HG03432 (cell line): Measurements from ENCODE around the gene AADAT.

Source experiments
- ATAC-seq: cut with Tn5 transposase; IDR thresholded peaks from one replicate; pipeline ENCODE4 v1.9.1; 2021; ENCODE audit warnings: mild to moderate bottlenecking, moderate library complexity; ENCODE audit not compliant: unreplicated experiment

Gene AADAT

DNA sequence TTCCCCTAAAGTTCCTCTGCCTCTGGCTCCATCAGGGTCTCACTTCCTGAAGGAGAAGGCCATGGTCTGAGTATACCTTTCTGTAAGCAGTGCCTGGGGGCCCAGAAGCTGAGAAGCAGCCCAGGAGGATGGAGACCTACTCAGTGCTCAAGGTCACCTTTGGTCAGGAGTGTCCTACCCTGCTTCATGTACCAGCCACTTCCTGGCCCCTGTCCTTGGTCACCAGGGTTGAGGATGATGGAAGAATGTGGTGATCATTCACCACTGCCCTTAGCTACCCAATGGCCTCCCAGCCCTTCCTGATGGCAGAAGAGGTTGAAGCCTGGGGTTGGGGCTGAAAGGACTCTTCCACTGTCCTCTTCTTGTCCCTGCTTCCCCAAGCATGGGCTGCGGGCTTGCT is 54.5 kb downstream of the AADAT start:
- ATAC-seq, result no peak

DNA sequence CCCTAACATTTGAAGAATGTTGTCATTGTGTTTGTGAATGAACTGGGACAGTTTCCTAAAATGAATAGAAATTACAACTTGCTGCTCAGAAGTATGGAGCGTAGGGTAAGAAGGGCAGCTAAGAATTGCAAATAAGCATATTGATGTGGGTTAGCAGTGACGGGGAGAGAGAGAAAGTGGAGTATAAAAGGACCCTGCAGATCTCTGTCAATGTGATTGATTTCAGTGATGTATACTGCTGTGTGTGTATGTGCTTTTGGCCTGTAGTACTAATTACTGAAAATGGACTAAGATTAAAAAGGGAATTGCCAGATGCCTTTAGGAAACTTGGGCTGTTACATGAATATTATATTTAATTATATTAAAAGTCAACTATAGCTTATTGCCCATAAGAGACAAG is 55.8 kb downstream of the AADAT start:
- ATAC-seq, result no peak

DNA sequence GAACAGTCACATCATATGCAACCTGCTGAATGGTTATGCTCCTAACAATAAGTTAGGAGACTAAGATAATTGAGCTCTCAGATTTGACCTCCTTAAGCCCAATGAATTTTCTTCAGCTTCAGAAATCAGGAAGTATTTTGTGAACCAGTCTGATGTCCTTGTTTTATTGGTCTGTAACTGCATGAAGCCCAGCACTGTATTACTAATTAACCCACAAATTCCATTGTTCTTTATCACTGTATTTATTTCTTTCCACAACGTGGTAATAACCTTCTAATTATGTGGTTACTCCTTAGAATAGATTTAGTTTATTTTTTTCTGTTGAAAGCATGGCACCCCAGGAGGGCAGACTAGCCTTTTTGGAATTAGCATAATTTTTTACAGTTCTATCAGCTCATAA is 59.6 kb downstream of the AADAT start:
- no peak for ATAC-seq

DNA sequence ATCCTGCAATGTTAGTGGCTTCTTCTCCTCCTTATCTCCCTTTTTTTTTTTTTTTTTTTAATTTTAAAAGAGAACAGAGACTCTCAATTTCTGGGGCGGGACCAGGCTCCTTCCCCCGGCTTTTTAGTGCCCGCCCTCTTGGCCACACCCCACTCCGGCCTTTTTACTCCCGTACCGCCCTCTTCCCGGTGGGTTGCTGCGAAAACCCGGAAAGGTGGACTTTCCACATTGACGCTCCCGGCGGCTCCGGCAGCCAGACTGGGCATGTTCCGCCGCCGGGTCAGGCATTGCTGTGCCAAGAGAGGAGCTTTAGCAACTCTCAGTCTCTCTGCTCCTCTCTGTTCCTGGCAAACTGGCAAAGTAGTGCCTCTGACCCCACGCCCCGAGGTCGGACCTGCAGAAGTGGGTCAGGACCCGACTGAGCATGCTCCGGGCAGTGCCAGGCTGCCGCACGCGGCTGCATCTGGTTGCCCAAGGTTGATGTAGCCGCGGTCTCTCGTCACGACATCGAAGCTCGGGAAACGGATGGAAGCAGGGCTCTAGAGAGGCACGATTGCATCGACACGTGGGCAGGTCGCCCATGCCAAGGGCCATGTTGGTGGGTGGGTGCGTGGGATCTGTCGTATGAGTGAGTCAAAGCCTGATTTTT is 62.5 kb downstream of the AADAT start:
- peak; percentile 74 for ATAC-seq

DNA sequence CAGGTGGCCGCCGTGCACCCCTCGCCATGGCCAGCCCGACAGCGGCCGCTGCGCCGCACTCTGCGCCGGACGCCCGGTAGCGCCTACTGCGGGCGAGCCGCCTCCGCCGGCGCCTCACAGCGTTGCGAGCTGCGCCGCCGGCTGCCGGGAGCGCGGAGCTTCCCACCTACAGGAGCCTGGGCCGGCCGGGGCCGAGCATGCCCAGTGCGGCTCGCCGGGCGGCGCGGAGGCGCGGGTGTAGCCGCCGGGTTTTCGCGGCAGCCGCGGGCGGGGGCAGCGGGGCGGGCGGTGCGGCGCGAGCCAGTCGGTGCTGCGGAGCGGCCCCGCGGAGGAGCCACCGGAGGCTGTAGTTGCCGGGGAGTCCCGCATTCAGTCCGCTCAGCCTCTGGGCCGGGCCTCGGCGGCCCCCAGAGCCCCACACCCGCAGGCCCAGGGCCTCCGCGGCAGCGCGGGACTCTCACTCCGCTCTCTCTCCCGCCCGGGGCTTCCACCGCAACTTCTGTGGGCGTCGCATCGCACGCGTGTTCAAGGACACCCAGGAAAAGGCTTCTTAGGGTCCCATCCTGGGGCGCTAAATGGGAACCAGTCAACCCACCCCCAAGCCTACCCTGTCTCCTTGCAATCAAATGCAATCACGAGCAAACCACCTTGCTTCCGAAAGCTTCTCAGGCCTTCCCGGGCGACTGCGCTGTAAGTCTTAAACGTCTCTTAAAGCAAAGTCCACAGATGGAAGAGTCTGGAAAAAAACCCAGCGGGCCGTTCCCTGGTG is 63.3 kb downstream of the AADAT start, which contains the start of gene MFAP3L:
MFAP3L (minus strand) TSS at position 143 of the 769 bp plus-strand sequence. CDS start 20,518 bp downstream, outside the sequence.
- ATAC-seq, result peak; percentile 89

DNA sequence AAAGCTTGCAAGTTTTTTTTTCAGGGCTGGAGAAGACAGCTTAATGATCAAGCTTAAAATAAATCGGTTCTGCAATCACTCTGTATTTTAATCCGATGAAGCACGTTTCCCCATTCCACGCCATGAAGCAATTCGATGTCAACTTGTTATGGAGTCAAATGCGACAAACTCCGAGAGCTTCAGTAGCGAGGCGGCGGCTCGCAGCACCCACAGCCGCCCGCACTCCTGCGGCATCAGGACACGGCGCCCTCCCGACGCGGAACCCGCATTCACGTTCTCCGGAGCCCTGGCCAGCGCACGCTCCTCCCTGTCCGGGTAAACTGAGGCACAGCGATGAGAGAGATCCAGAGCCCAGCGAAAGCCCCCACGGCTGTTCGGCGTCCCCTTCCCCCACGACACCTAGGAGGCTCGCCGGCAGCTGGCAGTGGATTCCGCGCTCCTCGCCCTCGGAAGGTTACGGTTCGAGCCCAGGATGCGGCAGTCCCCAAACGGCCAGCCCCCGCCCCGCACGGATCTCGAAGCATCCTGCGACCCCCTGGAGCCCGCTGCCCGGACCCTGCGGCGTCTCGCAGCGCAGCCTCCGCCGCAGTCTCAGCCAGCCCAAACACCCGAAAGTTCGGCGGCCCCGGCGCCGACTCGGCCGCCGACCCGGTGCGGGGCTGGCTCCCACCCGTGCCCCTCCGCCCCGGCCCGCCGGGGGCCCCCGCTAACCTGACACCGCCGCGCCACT is 64.1 kb downstream of the AADAT start:
- no peak for ATAC-seq

DNA sequence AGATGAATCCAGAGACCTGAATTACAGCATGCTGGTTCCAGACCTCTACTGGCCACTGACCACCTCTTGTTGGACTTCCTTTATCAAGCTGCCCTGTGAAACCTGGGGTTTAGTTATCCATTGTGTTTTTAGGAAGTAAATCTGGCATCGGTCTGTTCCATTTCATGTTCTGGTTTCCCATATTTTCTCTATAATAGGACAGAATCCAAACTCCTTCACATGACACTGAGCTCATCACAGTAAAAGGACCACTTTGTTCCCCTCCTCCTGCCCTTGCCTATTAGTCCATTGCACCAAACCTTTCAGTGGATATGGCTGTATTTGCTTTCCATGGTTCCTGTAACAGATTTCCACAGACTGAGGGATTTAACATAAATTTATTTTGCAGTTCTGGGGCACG is 67.5 kb downstream of the AADAT start:
- ATAC-seq, result no peak

DNA sequence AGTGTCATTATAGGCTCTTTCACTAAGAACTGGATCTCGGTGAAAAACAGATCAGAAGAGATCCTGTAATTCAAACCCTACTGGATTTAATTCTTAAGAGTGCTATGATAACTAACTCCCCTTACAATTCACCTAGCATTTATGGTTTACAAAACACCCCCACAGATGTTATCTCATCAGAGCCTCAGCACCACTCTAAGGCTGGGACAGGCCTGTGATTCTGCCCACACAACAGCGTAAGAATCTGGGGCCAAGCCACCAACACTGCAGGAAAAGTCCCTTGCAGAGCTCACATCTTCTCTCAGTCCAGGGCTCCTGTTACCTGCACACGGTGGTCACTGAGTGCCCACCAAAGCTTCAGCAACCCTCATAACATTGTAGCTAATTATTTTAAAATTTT is 72.5 kb downstream of the AADAT start:
- ATAC-seq, result no peak

DNA sequence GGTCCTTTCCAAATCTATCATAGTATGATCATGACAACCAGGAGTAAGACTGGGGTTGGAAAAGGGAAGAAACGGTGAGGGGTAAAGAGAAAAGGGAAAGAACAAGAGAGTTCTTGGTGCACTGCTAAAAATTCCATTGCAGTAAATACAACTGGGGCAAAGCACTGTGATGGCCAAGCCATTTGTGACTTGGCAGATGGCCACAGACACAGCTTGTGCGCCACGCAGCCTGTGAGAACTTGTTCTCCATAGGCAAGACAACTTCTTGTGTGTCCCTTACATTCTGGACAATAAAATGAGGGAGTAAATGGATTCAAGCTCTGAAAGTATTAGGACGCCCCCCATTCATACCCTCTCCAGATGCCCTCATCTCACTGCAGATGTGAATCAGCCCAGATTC is 74.5 kb downstream of the AADAT start:
- no peak for ATAC-seq

DNA sequence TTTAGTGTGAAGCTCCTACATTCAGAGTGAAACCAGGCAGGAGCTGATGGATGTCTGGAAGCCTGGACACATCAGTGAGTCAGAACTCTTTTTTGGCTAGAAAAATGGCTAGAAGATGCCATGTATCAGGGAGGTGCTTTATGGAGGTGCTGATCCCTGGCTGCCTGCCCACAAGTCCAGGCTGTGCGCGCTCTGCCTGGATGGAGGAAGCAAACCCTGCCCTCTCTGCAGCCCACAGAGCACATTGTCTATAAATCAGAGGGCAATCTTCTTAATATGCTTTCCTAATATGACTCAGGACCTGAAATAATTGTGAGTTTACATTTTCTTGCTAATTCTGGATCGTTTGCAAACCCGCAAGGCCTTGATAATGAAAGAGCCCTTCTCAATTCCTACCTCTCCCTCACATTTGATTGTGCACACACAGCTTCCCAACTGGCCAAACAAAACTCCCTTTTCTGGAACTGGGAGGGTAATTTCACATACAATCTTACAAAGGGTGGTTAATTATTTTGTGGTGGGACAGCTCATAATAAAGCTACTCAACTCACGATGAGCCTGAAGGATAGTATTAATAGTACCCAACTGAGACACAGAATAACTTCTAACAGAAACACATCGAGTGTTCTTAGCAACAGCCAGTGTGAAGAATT is 75.3 kb downstream of the AADAT start:
- no peak for ATAC-seq

DNA sequence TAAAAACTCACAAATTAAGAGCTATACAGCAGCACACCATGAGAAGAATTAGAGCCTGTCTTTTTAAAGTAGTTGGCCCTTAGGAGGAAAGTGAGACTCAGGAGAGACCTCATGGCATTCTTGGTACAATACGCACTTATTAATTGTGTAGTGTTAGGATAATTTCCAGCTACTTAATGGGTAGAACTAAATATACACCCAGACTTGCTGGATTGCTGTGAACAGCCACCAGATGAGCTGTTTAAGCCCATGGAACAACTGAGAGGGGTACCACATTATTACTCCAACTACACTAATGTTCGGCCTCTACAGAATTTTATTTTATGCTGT is 77.2 kb downstream of the AADAT start:
- ATAC-seq, result no peak

DNA sequence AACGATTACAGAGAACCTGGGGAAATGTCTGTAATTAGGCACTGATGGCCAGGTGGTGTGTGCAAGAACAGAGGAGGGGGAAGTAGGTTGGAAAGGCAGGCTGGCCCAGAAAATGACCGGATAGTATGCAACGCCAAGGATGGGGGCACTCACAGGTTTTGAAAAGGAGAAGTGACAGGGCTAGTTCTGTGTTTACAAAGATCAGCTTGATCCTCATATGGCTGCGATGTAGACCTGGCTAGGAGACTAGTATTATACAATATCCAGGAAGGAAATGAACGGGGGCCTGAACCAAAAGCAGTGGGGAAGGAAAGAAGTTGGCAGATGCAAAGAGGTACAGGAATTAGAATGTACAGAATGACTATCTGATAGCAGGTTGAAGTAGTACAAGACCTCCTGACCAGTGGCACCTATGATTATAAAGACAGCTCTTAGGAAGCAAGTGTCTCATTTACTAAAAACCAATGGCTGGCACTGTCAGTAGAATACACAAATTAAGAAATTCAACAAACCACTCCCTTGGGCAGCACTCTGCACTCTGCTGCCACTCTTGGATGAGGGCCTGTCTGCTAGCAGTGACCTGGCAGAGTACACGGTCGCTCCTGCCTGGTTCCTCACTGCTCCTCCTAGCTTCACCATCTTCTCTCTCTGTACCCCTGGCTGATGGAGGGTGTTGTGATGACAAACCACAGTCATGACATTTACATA is 77.7 kb downstream of the AADAT start:
- ATAC-seq, result no peak
